B cell (primary cell): ENCODE data around the gene CXCL12. TPM values are rescaled to one million over a fixed set of nuclear protein-coding genes. Genes with fewer than 3 reads are reported as not detected.

Source experiments
- ATAC-seq: fragments of 200-7000 bp; cut with Tn5 transposase; one replicate; pipeline ENCODE4 v1.10.0; 2021; ENCODE audit warnings: low read depth, mild to moderate bottlenecking, moderate number of reproducible peaks, moderate library complexity
- CTCF ChIA-PET: fragments of 350-600 bp; sonication (Branson Sonifier 250); formaldehyde crosslinking; loops from one replicate; lab custom pipeline; 2021; ENCODE audit warnings: antibody characterized with exemption, inconsistent platforms; lab: Charles Lee
- POLR2A ChIA-PET: fragments of 350-600 bp; sonication (Branson Sonifier 250); formaldehyde crosslinking; loops from one replicate; lab custom pipeline; 2021; ENCODE audit warnings: antibody characterized with exemption; lab: Charles Lee
- DNase-seq: peaks from one replicate; pipeline ENCODE4 v3.0.0; 2013
- H2AFZ ChIP-seq: 2 replicates; pipeline ENCODE4 v1.6.1; 2012; ENCODE audit warnings: mild to moderate bottlenecking, low read depth, low read length; ENCODE audit not compliant: insufficient read depth, poor library complexity, severe bottlenecking
- H3K27ac ChIP-seq, 2 donors: 1 replicate in 1 of 2; 2 replicates in 1 of 2; pipeline ENCODE4 v1.5.1; 2012 to 2013; ENCODE audit warnings: low read length in 2 of 2, mild to moderate bottlenecking in 2 of 2, moderate library complexity in 1 of 2
- H3K27me3 ChIP-seq, 4 experiments: fragments of 200-600 bp in 1 of 4; sonication (generic) in 1 of 4; replicated peaks in 1 of 4; 1 replicate in 2 of 4; 2 replicates in 2 of 4; pipeline versions ENCODE4 v1.6.1 to v1.7.0; 2013 to 2016; ENCODE audit warnings: low read length in 3 of 4, mild to moderate bottlenecking in 2 of 4, mixed read lengths in 1 of 4, moderate library complexity in 1 of 4; ENCODE audit not compliant: insufficient read depth in 4 of 4, control insufficient read depth in 3 of 4; ENCODE audit errors: control extremely low read depth in 1 of 4
- H3K36me3 ChIP-seq, 2 experiments: replicated peaks in 1 of 2; 1 replicate in 1 of 2; 2 replicates in 1 of 2; pipeline versions ENCODE4 v1.6.1 to v1.7.1; 2013; ENCODE audit warnings: low read length in 1 of 2; ENCODE audit not compliant: insufficient read depth in 2 of 2, control insufficient read depth in 1 of 2; ENCODE audit errors: control extremely low read depth in 1 of 2, extremely low read depth in 1 of 2
- H3K4me1 ChIP-seq, 2 donors: fragments of 200-600 bp in 1 of 2; sonication (generic) in 1 of 2; 1 replicate in 1 of 2; 2 replicates in 1 of 2; pipeline versions ENCODE4 v1.5.1 to v1.6.1; 2013 to 2017; ENCODE audit warnings: low read length in 2 of 2; ENCODE audit not compliant: control insufficient read depth in 2 of 2, insufficient read depth in 2 of 2
- H3K4me2 ChIP-seq: replicated peaks from 2 replicates; pipeline ENCODE3; 2012; ENCODE audit warnings: mild to moderate bottlenecking, low read depth, low read length; ENCODE audit not compliant: poor library complexity, severe bottlenecking
- H3K4me3 ChIP-seq, 5 experiments: fragments of 200-600 bp in 1 of 5; sonication (generic) in 1 of 5; 1 replicate in 3 of 5; 2 replicates in 2 of 5; pipeline versions ENCODE4 v1.5.1 to v1.7.0; 2011 to 2016; ENCODE audit warnings: low read length in 4 of 5, mild to moderate bottlenecking in 4 of 5, low read depth in 2 of 5, control low read depth in 1 of 5, moderate library complexity in 1 of 5; ENCODE audit not compliant: insufficient read depth in 1 of 5; ENCODE audit errors: control extremely low read depth in 1 of 5, extremely low read depth in 1 of 5
- H3K79me2 ChIP-seq: fragments of 200-600 bp; sonication (generic); one replicate; pipeline ENCODE4 v1.6.0; 2016; ENCODE audit warnings: low read length; ENCODE audit not compliant: control insufficient read depth, insufficient read depth
- H3K9ac ChIP-seq: fragments of 200-600 bp; sonication (generic); 2 replicates; pipeline ENCODE4 v1.6.1; 2017; ENCODE audit warnings: mild to moderate bottlenecking, low read length, moderate library complexity
- H3K9me3 ChIP-seq, 3 donors: one replicate each; pipeline versions ENCODE4 v1.6.1 to v1.7.1; 2013; ENCODE audit warnings: low read length in 2 of 3; ENCODE audit not compliant: control insufficient read depth in 2 of 3, insufficient read depth in 1 of 3; ENCODE audit errors: control extremely low read depth in 1 of 3
- H4K20me1 ChIP-seq: 2 replicates; pipeline ENCODE4 v1.6.0; 2012; ENCODE audit warnings: mild to moderate bottlenecking, low read length; ENCODE audit not compliant: insufficient read depth, control insufficient read depth, poor library complexity, severe bottlenecking
- H3K27ac Mint-ChIP-seq: one replicate; pipeline ENCODE4 v1.8.0; 2021; ENCODE audit warnings: mixed read lengths
- H3K27me3 Mint-ChIP-seq: one replicate; pipeline ENCODE4 v1.8.0; 2021; ENCODE audit warnings: mixed read lengths
- H3K4me1 Mint-ChIP-seq: one replicate; pipeline ENCODE4 v1.8.0; 2021; ENCODE audit warnings: mixed read lengths
- H3K4me3 Mint-ChIP-seq: one replicate; pipeline ENCODE4 v1.8.0; 2021; ENCODE audit warnings: mixed read lengths
- H3K9me3 Mint-ChIP-seq: one replicate; pipeline ENCODE4 v1.8.0; 2022; ENCODE audit warnings: mixed read lengths; ENCODE audit not compliant: insufficient read depth
- CTCF ChIP-seq: fragments of 200-600 bp; IDR thresholded peaks from one replicate; pipeline ENCODE4 v1.8.0; 2022; ENCODE audit warnings: antibody characterized with exemption, mild to moderate bottlenecking
- EZH2 ChIP-seq: IDR thresholded peaks from 2 replicates; pipeline ENCODE4 v1.6.1; 2012; ENCODE audit warnings: borderline replicate concordance, low read depth, mild to moderate bottlenecking, moderate library complexity, low read length; ENCODE audit not compliant: insufficient read depth, poor library complexity, severe bottlenecking
- WGBS: methylation state at CpG from one replicate; pipeline ENCODE4 v1.1.5; 2013; ENCODE audit warnings: missing lambda C conversion rate; ENCODE audit not compliant: insufficient coverage; 5-methylcytosine and 5-hydroxymethylcytosine counted together
- intact Hi-C: fragments of 100-400 bp; cut with micrococcal nuclease; formaldehyde crosslinking; loops from one replicate; pipeline ENCODE4 v1.10.0; 2022
- polyA plus RNA-seq: library from polyadenylated mRNA; depleted of rRNA; stranded (reverse); fragments of >200 nt; gene quantifications from 2 replicates; pipeline ENCODE4 v1.2.3, GENCODE V29; 2012
- total RNA-seq, 2 donors: library from RNA; stranded (reverse); fragments of 120-200 nt in 1 of 2; gene quantifications; 1 replicate in 1 of 2; 2 replicates in 1 of 2; pipeline versions ENCODE4 v1.2.3 to v1.2.4, GENCODE V29; 2013 to 2022

Gene CXCL12
- total and polyA plus RNA-seq, 2 donors (not counting 1 experiment from before 2014, with no cell fraction given): not detected

- ATAC-seq: no peak
- CTCF ChIA-PET: no interaction called here
- no peaks in the 10 kb centered on the region for H3K27me3 Mint-ChIP-seq
Measured at GRCh38 chr10:44373341-44373995, 11.4 kb downstream of the CXCL12 start.

GRCh38 chr10:44372181-44372580, 12.7 kb downstream of the CXCL12 start:
- no peaks in the 10 kb centered on the region for H3K36me3 ChIP-seq
- no peaks in the 10 kb centered on the region for H3K4me1 Mint-ChIP-seq
- no peaks in the 10 kb centered on the region for H3K79me2 ChIP-seq
- H3K9me3 Mint-ChIP-seq: no peaks in the 10 kb centered on the region
- no peak for ATAC-seq
- no peaks in the 10 kb centered on the region for H3K27me3 Mint-ChIP-seq
- intact Hi-C loops: no loop called here
- no peak overlapping the region for H3K4me2 ChIP-seq
- H3K27ac Mint-ChIP-seq: no peak overlapping the region
- no peak overlapping the region for H2AFZ ChIP-seq
- no peaks in the 10 kb centered on the region for H3K4me1 ChIP-seq
- no peak overlapping the region for H3K4me3 ChIP-seq
- H3K9ac ChIP-seq: no peak overlapping the region
- H3K27me3 ChIP-seq: no peaks in the 10 kb centered on the region
- no peak overlapping the region for H3K4me3 Mint-ChIP-seq
- TF ChIP-seq CTCF (no peak), EZH2 (no peak)
- WGBS: 95% methylated on average over 5 of the region's 5 CpGs
- no peaks in the 10 kb centered on the region for H4K20me1 ChIP-seq
- no peak for DNase-seq
- H3K9me3 ChIP-seq: no peaks in the 10 kb centered on the region
- CTCF ChIA-PET: no interaction called here
- H3K27ac ChIP-seq: no peak overlapping the region
- POLR2A ChIA-PET: no interaction called here

More at GRCh38 chr10:44373341-44373995, 11.4 kb downstream of the CXCL12 start:
- Histone ChIP-seq H3K9ac (no peak overlapping the region), H3K79me2 (no peaks in the 10 kb centered on the region), H4K20me1 (no peaks in the 10 kb centered on the region), H3K4me3 (no peak overlapping the region), H3K36me3 (no peaks in the 10 kb centered on the region), H3K4me1 (no peaks in the 10 kb centered on the region), H2AFZ (no peak overlapping the region), H3K27me3 (no peaks in the 10 kb centered on the region), H3K9me3 (no peaks in the 10 kb centered on the region), H3K4me2 (no peak overlapping the region), H3K27ac (no peak overlapping the region)
- H3K4me3 Mint-ChIP-seq: no peak overlapping the region
- no peak for DNase-seq
- no peak overlapping the region for H3K27ac Mint-ChIP-seq
- WGBS: 88% methylated on average over 26 of the region's 27 CpGs
- POLR2A ChIA-PET: no interaction called here
- intact Hi-C loops: no loop called here
- H3K4me1 Mint-ChIP-seq: no peaks in the 10 kb centered on the region
- no peaks in the 10 kb centered on the region for H3K9me3 Mint-ChIP-seq
- TF ChIP-seq CTCF (no peak), EZH2 (no peak)
